GM13977 (cell line): ENCODE measurements around the gene CIDEB.

Experiments used
- DNase-seq: peaks from one replicate; pipeline ENCODE4 v3.0.0; 2012; ENCODE audit warnings: low spot score
- in situ Hi-C: fragments of 300-500 bp; cut with MboI; formaldehyde crosslinking; loops from one replicate; pipeline ENCODE4 v1.12.0; 2022; ENCODE audit warnings: low sequenced_read_pairs, low pct_unique_long_range_greater_than_20kb, mixed read lengths, inconsistent platforms; ENCODE audit not compliant: unreplicated experiment
- TF ChIP-seq, protein P1 (sequence below): IDR thresholded peaks from 2 replicates; pipeline ENCODE4 v1.5.1; 2012; ENCODE audit warnings: mild to moderate bottlenecking, control low read depth; ENCODE audit not compliant: insufficient read depth; ENCODE audit errors: extremely low read depth, missing control alignments

Gene CIDEB

DNA sequence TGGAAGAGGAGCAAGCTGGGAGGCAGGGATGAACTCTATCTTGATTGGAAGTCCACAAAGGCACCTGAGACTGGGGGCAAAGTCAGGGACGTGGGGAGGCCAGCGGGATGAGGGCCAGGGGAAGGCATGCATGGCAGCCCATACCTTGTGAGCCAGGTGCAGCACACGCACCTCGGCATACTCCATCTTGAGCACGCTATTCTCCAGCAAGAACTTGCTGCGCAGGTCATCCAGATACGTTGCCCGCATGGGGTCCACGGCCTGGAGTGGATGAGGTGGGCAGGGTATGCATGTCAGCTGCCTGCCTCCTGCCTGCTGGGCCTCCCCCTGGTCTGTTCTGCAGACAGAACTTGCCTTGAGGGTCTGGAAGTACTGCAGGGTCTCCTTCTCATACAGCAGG lies 40.3 kb downstream of the CIDEB start:
- TF ChIP-seq, protein P1, sequence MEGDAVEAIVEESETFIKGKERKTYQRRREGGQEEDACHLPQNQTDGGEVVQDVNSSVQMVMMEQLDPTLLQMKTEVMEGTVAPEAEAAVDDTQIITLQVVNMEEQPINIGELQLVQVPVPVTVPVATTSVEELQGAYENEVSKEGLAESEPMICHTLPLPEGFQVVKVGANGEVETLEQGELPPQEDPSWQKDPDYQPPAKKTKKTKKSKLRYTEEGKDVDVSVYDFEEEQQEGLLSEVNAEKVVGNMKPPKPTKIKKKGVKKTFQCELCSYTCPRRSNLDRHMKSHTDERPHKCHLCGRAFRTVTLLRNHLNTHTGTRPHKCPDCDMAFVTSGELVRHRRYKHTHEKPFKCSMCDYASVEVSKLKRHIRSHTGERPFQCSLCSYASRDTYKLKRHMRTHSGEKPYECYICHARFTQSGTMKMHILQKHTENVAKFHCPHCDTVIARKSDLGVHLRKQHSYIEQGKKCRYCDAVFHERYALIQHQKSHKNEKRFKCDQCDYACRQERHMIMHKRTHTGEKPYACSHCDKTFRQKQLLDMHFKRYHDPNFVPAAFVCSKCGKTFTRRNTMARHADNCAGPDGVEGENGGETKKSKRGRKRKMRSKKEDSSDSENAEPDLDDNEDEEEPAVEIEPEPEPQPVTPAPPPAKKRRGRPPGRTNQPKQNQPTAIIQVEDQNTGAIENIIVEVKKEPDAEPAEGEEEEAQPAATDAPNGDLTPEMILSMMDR, result no peak
- in situ Hi-C loops, result no loop called here
- no peak for DNase-seq

DNA sequence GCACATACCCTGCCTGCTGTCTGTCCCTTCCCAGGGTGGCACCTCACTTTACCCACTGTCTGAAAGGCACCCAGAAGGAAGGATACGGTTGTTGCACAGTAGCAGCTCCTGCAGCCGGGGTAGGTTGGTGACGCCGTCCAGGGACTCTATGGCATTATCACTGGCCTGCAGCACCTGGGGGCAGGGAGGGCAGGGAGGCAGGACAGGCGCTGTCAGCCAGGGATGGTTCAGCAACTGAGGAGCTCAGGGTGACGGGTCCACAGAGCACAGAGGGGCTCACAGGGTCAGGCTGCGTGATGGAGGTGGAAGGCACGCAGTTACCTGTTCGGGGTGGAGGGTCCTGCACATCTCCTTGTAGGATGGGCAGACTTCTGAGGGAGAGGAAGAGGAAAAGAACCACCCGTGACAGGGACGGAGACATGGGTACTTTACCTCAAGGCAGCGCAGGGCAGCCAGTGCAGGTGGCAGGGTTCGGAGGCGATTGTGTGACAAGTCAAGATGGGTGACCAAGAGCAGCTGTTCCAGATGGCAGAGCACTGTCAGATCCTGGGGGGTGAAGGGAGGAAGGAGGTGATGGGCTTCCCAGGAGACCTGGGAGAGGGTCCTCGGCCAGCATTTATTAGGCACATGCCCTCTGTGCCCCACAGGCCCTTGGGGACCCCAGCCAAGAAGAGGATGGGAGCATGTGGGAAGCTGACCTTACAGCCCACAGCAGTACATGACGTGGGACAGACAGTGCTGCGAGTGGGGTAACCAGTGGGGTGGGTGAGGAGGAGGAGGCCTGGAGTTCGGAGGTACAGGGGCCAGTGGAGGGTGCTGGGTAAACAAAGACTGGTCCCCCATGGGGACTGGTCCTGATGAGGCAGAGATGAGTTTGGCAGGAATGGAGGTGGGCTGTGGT lies 41.2 kb downstream of the CIDEB start:
- TF ChIP-seq, protein P1, result no peak
- DNase-seq, result no peak
- in situ Hi-C loops, result no loop called here

DNA sequence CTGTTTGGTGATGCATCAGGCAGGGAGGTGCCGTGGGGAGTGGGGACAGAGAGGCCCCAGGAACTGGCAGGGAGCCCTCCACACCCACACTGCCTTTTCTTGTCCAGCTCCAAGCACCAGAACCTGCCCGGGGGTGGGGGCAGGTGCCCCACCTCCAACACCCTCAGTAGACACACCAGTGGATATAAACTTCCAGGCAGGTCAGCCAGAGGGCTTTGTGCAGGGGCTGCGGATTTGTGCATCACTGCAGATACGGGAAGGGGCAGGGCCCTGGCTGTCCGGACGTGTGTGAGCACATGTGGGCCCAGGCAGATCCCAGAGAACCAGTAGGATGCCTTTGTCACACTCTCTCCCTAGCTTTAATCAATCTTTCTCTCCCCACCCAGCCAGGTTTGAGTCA lies 43.5 kb downstream of the CIDEB start:
- no peak for DNase-seq
- TF ChIP-seq, protein P1, result no peak
- in situ Hi-C loops, result no loop called here

DNA sequence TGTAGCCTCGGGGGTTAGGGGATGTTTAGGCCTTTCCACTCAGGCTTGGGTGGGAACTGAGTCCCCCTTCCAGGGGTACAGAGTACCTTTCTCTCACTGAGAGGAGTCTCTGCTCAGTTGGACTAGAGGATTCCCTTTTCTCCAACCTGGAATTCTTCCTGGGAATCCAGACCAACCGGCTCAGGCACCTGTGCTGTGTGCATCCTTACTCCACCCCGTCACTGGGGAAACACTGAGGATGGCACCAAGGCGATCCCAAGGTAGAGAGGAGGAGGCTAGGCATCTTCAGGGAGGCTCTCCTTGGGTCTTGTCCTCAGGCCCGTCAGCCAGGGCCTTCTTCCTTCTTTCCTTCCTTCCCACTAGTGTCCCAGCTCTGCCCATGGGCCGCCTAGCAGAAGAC lies 43.9 kb downstream of the CIDEB start:
- TF ChIP-seq, protein P1, result no peak
- DNase-seq, result no peak
- in situ Hi-C loops, result no loop called here

DNA sequence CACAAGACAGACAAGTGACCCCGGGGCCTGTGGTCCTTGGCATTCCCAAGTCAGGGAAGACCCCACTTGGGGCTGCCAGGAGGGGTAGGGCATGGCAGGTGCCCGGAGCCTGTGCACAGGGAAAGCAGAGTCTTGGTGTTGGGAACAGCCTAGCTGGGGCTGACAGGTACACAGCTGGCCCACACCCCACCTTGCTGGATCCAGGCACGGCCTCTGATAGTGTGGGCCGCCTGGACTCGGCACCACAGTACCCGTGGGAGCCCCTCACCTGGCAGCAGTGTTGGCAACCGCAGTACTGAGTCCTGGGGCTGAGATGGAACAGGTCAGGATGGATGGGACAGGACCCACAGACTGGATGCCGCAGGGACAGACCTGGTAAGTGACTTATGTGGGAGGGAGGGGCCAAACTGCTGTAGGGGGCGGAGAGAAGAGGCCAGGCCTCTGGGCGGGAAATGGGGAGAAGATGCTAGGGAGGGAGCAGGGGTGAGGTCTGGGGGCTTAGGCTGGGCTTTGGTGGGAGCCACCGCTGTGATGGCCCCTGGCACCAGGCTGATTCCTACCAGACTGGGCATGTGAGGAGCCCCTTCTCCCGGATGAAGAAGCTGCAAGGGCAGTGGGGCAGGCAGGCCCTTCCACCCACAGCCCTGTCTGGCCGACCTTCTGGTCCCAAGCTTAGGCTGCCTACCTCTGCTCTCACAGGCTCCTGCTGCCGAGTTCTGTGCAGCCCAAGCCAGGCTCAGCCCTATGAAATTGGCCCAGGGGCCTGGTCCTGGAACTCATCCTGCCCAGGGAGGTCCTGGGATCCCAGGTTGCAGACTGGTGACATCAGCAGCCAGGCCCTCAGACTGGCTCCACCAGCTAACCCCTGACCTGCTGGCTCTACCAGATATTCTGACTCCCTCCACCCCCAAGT lies 44.7 kb downstream of the CIDEB start, which contains the start of gene TGM1:
Gene TGM1, minus strand, starts transcription at position 357 of the 913 bp plus-strand sequence. CDS start 825 bp downstream, outside the sequence.
- no peak for DNase-seq
- in situ Hi-C loops, result no loop called here
- TF ChIP-seq, protein P1, result no peak

DNA sequence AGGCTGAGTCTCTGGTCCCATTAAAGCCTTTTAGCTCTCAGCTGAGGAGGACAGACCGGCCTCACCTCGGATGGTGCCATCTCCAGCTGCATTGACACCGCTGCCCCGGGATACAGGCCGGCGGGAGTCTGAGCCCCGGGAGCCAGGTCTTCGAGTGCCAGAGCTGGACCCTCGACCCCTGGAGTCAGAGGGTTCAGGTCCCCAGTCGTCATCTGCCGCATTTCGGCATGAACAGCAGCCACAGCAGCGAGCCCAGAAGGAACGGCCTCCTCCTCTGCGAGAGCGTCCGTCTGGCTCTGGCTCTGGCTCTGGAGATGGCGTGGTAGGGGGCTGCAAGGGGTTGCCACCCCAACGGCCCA lies 45.8 kb downstream of the CIDEB start:
- in situ Hi-C loops, result no loop called here
- no peak for DNase-seq
- TF ChIP-seq, protein P1, result no peak
